NCI-H510A (cell line): ENCODE results near the gene RENBP.

Experiments used
- DNase-seq: peaks from one replicate; lab custom pipeline; 2025; lab: John Stamatoyannopoulos, UW

RENBP gene

GRCh38 chrX:153888344-153888743 lies 56.1 kb downstream of the RENBP start:
- no peak for DNase-seq

DNA sequence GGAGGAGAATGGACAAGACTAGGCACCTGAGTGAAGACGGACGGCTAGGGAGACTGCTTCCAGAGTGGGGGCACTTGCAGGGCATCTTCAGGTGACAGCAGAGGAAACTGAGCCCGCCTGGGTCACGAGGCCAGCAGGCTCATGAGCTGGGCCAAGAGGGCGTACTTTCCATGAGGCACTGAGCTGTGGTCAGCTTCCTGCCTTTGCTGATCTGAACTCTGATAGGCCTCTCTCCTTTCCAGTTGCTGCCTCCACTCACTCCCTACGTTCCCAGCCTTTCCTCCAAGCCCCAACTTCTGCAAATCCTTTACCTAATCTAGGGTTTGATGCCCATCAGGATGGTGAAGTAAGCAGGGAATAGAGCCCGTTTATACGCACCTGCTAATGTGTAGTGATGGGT lies 57.1 kb downstream of the RENBP start:
- no peak for DNase-seq

- no peak for DNase-seq
Measured at GRCh38 chrX:153886915-153887314, 57.5 kb downstream of the RENBP start.

- DNase-seq, result no peak
Measured at GRCh38 chrX:153885968-153886903, 58.2 kb downstream of the RENBP start, which contains the start of gene L1CAM. Gene L1CAM (minus strand): TSS chrX:153886173. CDS start chrX:153875836, 10,337 bp downstream.
